Measurements from ENCODE around the gene NOC2L. TPM values are rescaled to one million over a fixed set of nuclear protein-coding genes. Genes with fewer than 3 reads are reported as not detected.

Gene NOC2L
- total RNA-seq, 1 experiment from 2014 or later, result 93.4 TPM

GRCh38 chr1:953524-954320 is 5.3 kb downstream of the NOC2L start:
- Mint-ChIP-seq H3K27me3 (ENCODE audit: insufficient read depth, unreplicated experiment) (no peaks in the 10 kb centered on the region), H3K4me1 (ENCODE audit: low read depth, unreplicated experiment) (peaks cover 15% of the 10 kb centered on the region), H3K36me3 (ENCODE audit: insufficient read depth, unreplicated experiment) (peaks cover 61% of the 10 kb centered on the region), H3K9me3 (ENCODE audit: unreplicated experiment) (no peaks in the 10 kb centered on the region), H3K4me3 (ENCODE audit: unreplicated experiment) (no peak overlapping the region), H3K27ac (ENCODE audit: unreplicated experiment) (no peak overlapping the region)
- TF ChIP-seq CTCF (IDR thresholded peaks at IDR 0.05; ENCODE audit: insufficient read depth in 1 of 2, low read depth in 1 of 2, low read length in 1 of 2, severe bottlenecking in 1 of 2, unreplicated experiment in 1 of 2), result no peak
- ChIA-PET CTCF (interaction anchor here (0.6 kb wide), 2 partner anchors 10 to 320 kb away, joined by 6 to 7 read pairs; partner anchors contain the start of gene UBE2J2), POLR2A (no interaction called here)
- no peak for DNase-seq
- no peaks in the 10 kb centered on the region; the same call in 1 of the 2 replicates for H3K36me3 ChIP-seq (ENCODE audit: control insufficient read depth, insufficient read depth, low read length)
- intact Hi-C loops (cut with micrococcal nuclease; ENCODE audit: unreplicated experiment), result no loop called here
- no peaks in the 10 kb centered on the region for H3K9me3 ChIP-seq
- H3K4me3 ChIP-seq (ENCODE audit: low read depth, low read length), result no peak overlapping the region
- H3K27me3 ChIP-seq (replicated peaks; ENCODE audit: control insufficient read depth, insufficient read depth, low read length), result no peaks in the 10 kb centered on the region
- H3K4me1 ChIP-seq, result no peaks in the 10 kb centered on the region
- BruUV-seq (replicated peaks), result no TSS peak

GRCh38 chr1:952603-953002 is 6.5 kb downstream of the NOC2L start:
- H3K36me3 ChIP-seq (ENCODE audit: control insufficient read depth, insufficient read depth, low read length), result no peaks in the 10 kb centered on the region; the same call in 1 of the 2 replicates
- ChIA-PET POLR2A (no interaction called here), CTCF (no interaction called here)
- no peak for DNase-seq
- H3K9me3 ChIP-seq, result no peaks in the 10 kb centered on the region
- H3K4me1 ChIP-seq, result no peaks in the 10 kb centered on the region
- no peak overlapping the region for H3K4me3 ChIP-seq (ENCODE audit: low read depth, low read length)
- BruUV-seq (replicated peaks), result no TSS peak
- H3K27ac Mint-ChIP-seq (ENCODE audit: unreplicated experiment), result no peak overlapping the region
- intact Hi-C loops (cut with micrococcal nuclease; ENCODE audit: unreplicated experiment), result no loop called here
- H3K4me3 Mint-ChIP-seq (ENCODE audit: unreplicated experiment), result no peak overlapping the region
- H3K4me1 Mint-ChIP-seq (ENCODE audit: low read depth, unreplicated experiment), result peaks cover 4% of the 10 kb centered on the region
- no peaks in the 10 kb centered on the region for H3K9me3 Mint-ChIP-seq (ENCODE audit: unreplicated experiment)
- H3K36me3 Mint-ChIP-seq (ENCODE audit: insufficient read depth, unreplicated experiment), result peaks cover 51% of the 10 kb centered on the region
- H3K27me3 ChIP-seq (replicated peaks; ENCODE audit: control insufficient read depth, insufficient read depth, low read length), result no peaks in the 10 kb centered on the region
- no peak for TF ChIP-seq CTCF (IDR thresholded peaks at IDR 0.05; ENCODE audit: insufficient read depth in 1 of 2, low read depth in 1 of 2, low read length in 1 of 2, severe bottlenecking in 1 of 2, unreplicated experiment in 1 of 2)
- no peaks in the 10 kb centered on the region for H3K27me3 Mint-ChIP-seq (ENCODE audit: insufficient read depth, unreplicated experiment)

- no peaks in the 10 kb centered on the region; the same call in none of the 2 replicates for H3K36me3 ChIP-seq (ENCODE audit: control insufficient read depth, insufficient read depth, low read length)
Observed at GRCh38 chr1:952201-952600, 6.9 kb downstream of the NOC2L start.

More at GRCh38 chr1:952201-952600, 6.9 kb downstream of the NOC2L start:
- H3K4me3 Mint-ChIP-seq (ENCODE audit: unreplicated experiment), result no peak overlapping the region
- Histone ChIP-seq H3K9me3 (no peaks in the 10 kb centered on the region), H3K4me1 (no peaks in the 10 kb centered on the region), H3K27me3 (replicated peaks; ENCODE audit: control insufficient read depth, insufficient read depth, low read length) (no peaks in the 10 kb centered on the region), H3K4me3 (ENCODE audit: low read depth, low read length) (no peak overlapping the region)
- H3K27ac Mint-ChIP-seq (ENCODE audit: unreplicated experiment), result no peak overlapping the region
- H3K4me1 Mint-ChIP-seq (ENCODE audit: low read depth, unreplicated experiment), result no peaks in the 10 kb centered on the region
- TF ChIP-seq CTCF (IDR thresholded peaks at IDR 0.05; ENCODE audit: insufficient read depth in 1 of 2, low read depth in 1 of 2, low read length in 1 of 2, severe bottlenecking in 1 of 2, unreplicated experiment in 1 of 2), result no peak
- peaks cover 47% of the 10 kb centered on the region for H3K36me3 Mint-ChIP-seq (ENCODE audit: insufficient read depth, unreplicated experiment)
- POLR2A ChIA-PET, result no interaction called here
- intact Hi-C loops (cut with micrococcal nuclease; ENCODE audit: unreplicated experiment), result no loop called here
- no TSS peak for BruUV-seq (replicated peaks)
- no peaks in the 10 kb centered on the region for H3K27me3 Mint-ChIP-seq (ENCODE audit: insufficient read depth, unreplicated experiment)
- no peak for DNase-seq
- H3K9me3 Mint-ChIP-seq (ENCODE audit: unreplicated experiment), result no peaks in the 10 kb centered on the region
- CTCF ChIA-PET, result no interaction called here
